Esophagus (tissue), 2 donors: ENCODE measurements around the gene TLR3. TPM values are rescaled to one million over a fixed set of nuclear protein-coding genes. Genes with fewer than 3 reads are reported as not detected.

Source experiments
- H3K27ac ChIP-seq, 2 donors: one replicate each; pipeline ENCODE4 v1.5.1; 2013; ENCODE audit warnings: low read depth in 2 of 2, mild to moderate bottlenecking in 2 of 2, inconsistent platforms in 1 of 2, low read length in 1 of 2, moderate library complexity in 1 of 2
- H3K27me3 ChIP-seq, 2 donors: one replicate each; pipeline ENCODE4 v1.6.1; 2013; ENCODE audit warnings: low read length in 2 of 2, control low read depth in 1 of 2, mild to moderate bottlenecking in 1 of 2; ENCODE audit not compliant: insufficient read depth in 2 of 2, control insufficient read depth in 1 of 2
- H3K36me3 ChIP-seq, 2 donors: one replicate each; pipeline ENCODE4 v1.6.1; 2013; ENCODE audit warnings: low read length in 1 of 2; ENCODE audit not compliant: control insufficient read depth in 2 of 2, insufficient read depth in 2 of 2
- H3K4me1 ChIP-seq, 2 donors: one replicate each; pipeline ENCODE4 v1.6.1; 2013; ENCODE audit warnings: low read length in 1 of 2; ENCODE audit not compliant: control insufficient read depth in 2 of 2, insufficient read depth in 2 of 2
- H3K4me3 ChIP-seq, 2 donors: one replicate each; pipeline ENCODE4 v1.5.1; 2013; ENCODE audit warnings: low read length in 2 of 2, mild to moderate bottlenecking in 2 of 2, low read depth in 1 of 2, moderate library complexity in 1 of 2
- H3K9me3 ChIP-seq, 2 donors: one replicate each; pipeline ENCODE4 v1.6.1; 2013; ENCODE audit warnings: mild to moderate bottlenecking in 2 of 2, low read depth in 1 of 2, low read length in 1 of 2, moderate library complexity in 1 of 2; ENCODE audit not compliant: control insufficient read depth in 2 of 2, insufficient read depth in 1 of 2
- WGBS, 2 donors: extraction: QIAGEN DNeasy Blood & Tissue Kit; methylation state at CpG; one replicate each; pipeline ENCODE4 v1.1.7; 2013; 5-methylcytosine and 5-hydroxymethylcytosine counted together
- polyA plus RNA-seq, 2 donors: library from polyadenylated mRNA; stranded (reverse); fragments of 200-250 nt; gene quantifications; one replicate each; pipeline ENCODE4 v1.2.3, GENCODE V29; 2013
- donor health status: healthy with polysubstance abuse.
- donor health status: Bipolar disorder and iron deficiency.

TLR3 gene
- polyA plus RNA-seq: 1 to 10 TPM; 2.1 to 3.6 TPM

- H3K27ac ChIP-seq: peak within 1 kb of the TSS; percentile 48 to 51
- H3K4me3 ChIP-seq: peak within 1 kb of the TSS; percentile 48 to 52
- no peaks in the 10 kb centered on the region for H3K4me1 ChIP-seq
These were observed at the start of gene TLR3 for GRCh38 chr4:186068581-186069348. TSS of gene TLR3 (plus strand) at chr4:186069156. CDS start at chr4:186076620, 7,464 bp downstream.

GRCh38 chr4:186019269-186019668 is 49.7 kb upstream of the TLR3 start:
- Histone ChIP-seq H3K4me1 (peaks cover 0 to 2% of the 10 kb centered on the region in 2 donors), H3K27ac (no peak overlapping the region), H3K27me3 (peaks cover 0 to 2% of the 10 kb centered on the region in 2 donors), H3K36me3 (peaks cover 0 to 2% of the 10 kb centered on the region in 2 donors), H3K9me3 (no peaks in the 10 kb centered on the region), H3K4me3 (no peak overlapping the region)

More at GRCh38 chr4:186068581-186069348, at the start of gene TLR3:
- Histone ChIP-seq H3K27me3 (no peaks in the 10 kb centered on the region), H3K9me3 (no peaks in the 10 kb centered on the region), H3K36me3 (no peaks in the 10 kb centered on the region)
- WGBS, 2 donors: 2 to 4% methylated on average over 12 of the region's 12 CpGs

GRCh38 chr4:186020106-186020792 is 48.7 kb upstream of the TLR3 start:
- peaks cover 0 to 2% of the 10 kb centered on the region in 2 donors for H3K27me3 ChIP-seq
- no peak overlapping the region for H3K4me3 ChIP-seq
- 91 to 93% methylated on average over 17 of the region's 17 CpGs for WGBS, 2 donors
- H3K4me1 ChIP-seq: peaks cover 0 to 2% of the 10 kb centered on the region in 2 donors
- H3K36me3 ChIP-seq: peaks cover 0 to 2% of the 10 kb centered on the region in 2 donors
- H3K27ac ChIP-seq: no peak overlapping the region
- no peaks in the 10 kb centered on the region for H3K9me3 ChIP-seq

GRCh38 chr4:186020793-186021407 is 48.1 kb upstream of the TLR3 start:
- Histone ChIP-seq H3K36me3 (peaks cover 0 to 2% of the 10 kb centered on the region in 2 donors), H3K4me3 (no peak overlapping the region), H3K4me1 (peaks cover 0 to 2% of the 10 kb centered on the region in 2 donors), H3K27me3 (peaks cover 0 to 2% of the 10 kb centered on the region in 2 donors), H3K9me3 (no peaks in the 10 kb centered on the region), H3K27ac (no peak overlapping the region)
- 84 to 87% methylated on average over 15 of the region's 15 CpGs for WGBS, 2 donors

- WGBS, 2 donors: 18 to 24% methylated on average over 11 of the region's 11 CpGs
- Histone ChIP-seq H3K4me3 (no peak overlapping the region), H3K4me1 (peaks cover 0 to 7% of the 10 kb centered on the region in 2 donors), H3K36me3 (peaks cover 0 to 2% of the 10 kb centered on the region in 2 donors), H3K27ac (no peak overlapping the region), H3K9me3 (no peaks in the 10 kb centered on the region), H3K27me3 (peaks cover 0 to 2% of the 10 kb centered on the region in 2 donors)
These were observed 47.3 kb upstream of the TLR3 start for GRCh38 chr4:186021461-186022167.

GRCh38 chr4:186023975-186024374 is 45.0 kb upstream of the TLR3 start:
- 85 to 86% methylated on average over 14 of the region's 14 CpGs for WGBS, 2 donors
- H3K27ac ChIP-seq: no peak overlapping the region
- H3K4me3 ChIP-seq: no peak overlapping the region
- peaks cover 0 to 2% of the 10 kb centered on the region in 2 donors for H3K27me3 ChIP-seq
- H3K36me3 ChIP-seq: peaks cover 0 to 2% of the 10 kb centered on the region in 2 donors
- H3K9me3 ChIP-seq: peaks cover 0 to 5% of the 10 kb centered on the region in 2 donors
- peaks cover 2 to 7% of the 10 kb centered on the region in 2 donors for H3K4me1 ChIP-seq

- peaks cover 0 to 5% of the 10 kb centered on the region in 2 donors for H3K9me3 ChIP-seq
- H3K27ac ChIP-seq: no peak overlapping the region
- 82 to 86% methylated on average over 15 of the region's 15 CpGs for WGBS, 2 donors
- H3K36me3 ChIP-seq: peaks cover 0 to 2% of the 10 kb centered on the region in 2 donors
- peaks cover 0 to 2% of the 10 kb centered on the region in 2 donors for H3K27me3 ChIP-seq
- peaks cover 2 to 7% of the 10 kb centered on the region in 2 donors for H3K4me1 ChIP-seq
- H3K4me3 ChIP-seq: no peak overlapping the region
These were observed 44.1 kb upstream of the TLR3 start for GRCh38 chr4:186024637-186025407.

- WGBS, 2 donors: 53 to 60% methylated on average over 7 of the region's 7 CpGs
- Histone ChIP-seq H3K27me3 (peaks cover 0 to 2% of the 10 kb centered on the region in 2 donors), H3K4me3 (no peak overlapping the region), H3K9me3 (peaks cover 0 to 5% of the 10 kb centered on the region in 2 donors), H3K4me1 (peaks cover 2 to 9% of the 10 kb centered on the region in 2 donors), H3K27ac (no peak overlapping the region), H3K36me3 (peaks cover 0 to 2% of the 10 kb centered on the region in 2 donors)
These were observed 43.6 kb upstream of the TLR3 start for GRCh38 chr4:186025408-186025690.
